Calu3 (cell line): ENCODE measurements around the gene NBEA. TPM values are rescaled to one million over a fixed set of nuclear protein-coding genes. Genes with fewer than 3 reads are reported as not detected.

Experiments used
- BruUV-seq: library from RNA; stranded (reverse); fragments of 400-500 nt; replicated peaks from 2 replicates; lab custom pipeline; 2021; lab: Mats Ljungman, UMichigan
- CTCF ChIA-PET: fragments of 300-600 bp; sonication (Branson Sonifier 250); formaldehyde crosslinking; loops from one replicate; lab custom pipeline; 2022; ENCODE audit warnings: antibody characterized with exemption; lab: Charles Lee
- DNase-seq: peaks from one replicate; pipeline ENCODE4 v3.0.0; 2022
- H3K27ac Mint-ChIP-seq: one replicate; pipeline ENCODE4 v1.8.0; 2022; ENCODE audit warnings: mixed read lengths; ENCODE audit not compliant: unreplicated experiment
- H3K27me3 Mint-ChIP-seq: one replicate; pipeline ENCODE4 v1.8.0; 2022; ENCODE audit warnings: mixed read lengths; ENCODE audit not compliant: unreplicated experiment
- H3K36me3 Mint-ChIP-seq: one replicate; pipeline ENCODE4 v1.8.0; 2022; ENCODE audit warnings: mild to moderate bottlenecking, moderate library complexity, mixed read lengths; ENCODE audit not compliant: insufficient read depth, unreplicated experiment
- H3K4me1 Mint-ChIP-seq: one replicate; pipeline ENCODE4 v1.8.0; 2022; ENCODE audit warnings: mild to moderate bottlenecking, low read depth, mixed read lengths; ENCODE audit not compliant: unreplicated experiment
- H3K4me3 Mint-ChIP-seq: one replicate; pipeline ENCODE4 v1.8.0; 2022; ENCODE audit warnings: mild to moderate bottlenecking, low read depth, moderate library complexity, mixed read lengths; ENCODE audit not compliant: unreplicated experiment
- H3K9me3 Mint-ChIP-seq: one replicate; pipeline ENCODE4 v1.8.0; 2022; ENCODE audit warnings: low read depth, mixed read lengths; ENCODE audit not compliant: unreplicated experiment
- intact Hi-C: fragments of 100-400 bp; cut with micrococcal nuclease; formaldehyde crosslinking; loops from one replicate; pipeline ENCODE4 v1.10.0; 2022; ENCODE audit not compliant: unreplicated experiment
- total RNA-seq: library from RNA; stranded (reverse); gene quantifications from 2 replicates; pipeline ENCODE4 v1.2.3, GENCODE V29; 2022
- TF ChIP-seq, protein P1 (sequence below): fragments of 200-600 bp; IDR thresholded peaks from one replicate; pipeline ENCODE4 v1.8.0; 2022; ENCODE audit warnings: antibody characterized with exemption; ENCODE audit not compliant: unreplicated experiment

Gene NBEA
- total RNA-seq, 1 experiment from 2014 or later, result 18.0 TPM

DNA sequence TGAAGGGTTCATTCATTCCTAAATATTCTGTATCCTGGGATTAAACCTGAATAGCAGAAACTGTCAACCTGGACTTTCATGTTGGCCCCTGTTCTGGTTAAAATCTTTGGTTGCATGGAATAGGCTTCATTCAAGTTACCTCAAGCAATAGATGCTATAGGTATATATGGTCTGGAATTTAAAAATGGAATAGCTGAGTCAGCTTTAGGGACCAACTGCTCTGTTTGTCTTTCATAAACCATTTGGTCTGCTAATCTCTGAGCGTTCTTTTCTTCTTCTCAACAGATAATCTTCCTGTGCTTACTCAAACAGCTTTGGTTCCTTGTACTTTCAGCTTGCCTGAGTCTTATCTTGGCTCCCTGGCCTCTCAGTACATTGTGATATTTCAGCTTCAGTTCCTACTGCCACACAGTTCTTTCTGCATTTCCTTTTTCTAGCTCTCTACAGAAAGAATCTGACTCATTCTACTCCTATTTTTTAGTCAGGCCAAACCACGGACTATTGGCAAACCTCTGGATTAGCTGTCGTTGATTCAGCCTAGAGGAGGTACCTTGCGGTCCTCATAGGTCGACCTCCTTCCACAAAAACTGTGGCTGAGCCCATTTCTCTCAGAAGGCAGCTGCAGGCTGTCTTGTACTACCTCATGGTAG lies 570.3 kb downstream of the NBEA start:
- no TSS peak for BruUV-seq
- H3K9me3 Mint-ChIP-seq, result no peaks in the 10 kb centered on the region
- no peaks in the 10 kb centered on the region for H3K27me3 Mint-ChIP-seq
- no peaks in the 10 kb centered on the region for H3K36me3 Mint-ChIP-seq
- no peak overlapping the region for H3K4me3 Mint-ChIP-seq
- H3K27ac Mint-ChIP-seq, result no peak overlapping the region
- H3K4me1 Mint-ChIP-seq, result no peaks in the 10 kb centered on the region
- CTCF ChIA-PET, result interaction anchor here (1.3 kb wide), 1 partner anchor 13 kb away, joined by 4 read pairs; no protein-coding TSS in a partner anchor
- DNase-seq, result no peak
- TF ChIP-seq, protein P1, sequence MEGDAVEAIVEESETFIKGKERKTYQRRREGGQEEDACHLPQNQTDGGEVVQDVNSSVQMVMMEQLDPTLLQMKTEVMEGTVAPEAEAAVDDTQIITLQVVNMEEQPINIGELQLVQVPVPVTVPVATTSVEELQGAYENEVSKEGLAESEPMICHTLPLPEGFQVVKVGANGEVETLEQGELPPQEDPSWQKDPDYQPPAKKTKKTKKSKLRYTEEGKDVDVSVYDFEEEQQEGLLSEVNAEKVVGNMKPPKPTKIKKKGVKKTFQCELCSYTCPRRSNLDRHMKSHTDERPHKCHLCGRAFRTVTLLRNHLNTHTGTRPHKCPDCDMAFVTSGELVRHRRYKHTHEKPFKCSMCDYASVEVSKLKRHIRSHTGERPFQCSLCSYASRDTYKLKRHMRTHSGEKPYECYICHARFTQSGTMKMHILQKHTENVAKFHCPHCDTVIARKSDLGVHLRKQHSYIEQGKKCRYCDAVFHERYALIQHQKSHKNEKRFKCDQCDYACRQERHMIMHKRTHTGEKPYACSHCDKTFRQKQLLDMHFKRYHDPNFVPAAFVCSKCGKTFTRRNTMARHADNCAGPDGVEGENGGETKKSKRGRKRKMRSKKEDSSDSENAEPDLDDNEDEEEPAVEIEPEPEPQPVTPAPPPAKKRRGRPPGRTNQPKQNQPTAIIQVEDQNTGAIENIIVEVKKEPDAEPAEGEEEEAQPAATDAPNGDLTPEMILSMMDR, result no peak
- intact Hi-C loops, result no loop called here

DNA sequence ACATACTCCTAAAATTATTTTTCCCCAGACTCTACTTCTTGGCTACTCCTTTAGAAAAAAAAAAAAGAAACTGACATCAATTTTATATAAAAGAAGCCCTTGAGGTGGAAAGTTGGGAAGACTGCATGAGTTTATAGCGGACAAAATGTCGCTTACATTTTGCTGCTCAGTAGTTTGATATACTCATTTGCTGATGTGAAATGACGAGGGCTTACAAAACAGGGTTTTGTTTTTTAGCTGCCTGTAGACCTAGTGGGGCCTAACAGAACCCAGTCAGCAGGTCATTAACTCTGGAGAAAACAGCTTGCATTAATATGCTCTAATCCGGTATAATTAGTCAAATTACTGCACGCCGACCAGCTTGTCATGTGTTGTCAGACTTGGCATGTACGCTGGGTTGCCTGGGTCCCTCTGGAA lies 572.0 kb downstream of the NBEA start:
- no peaks in the 10 kb centered on the region for H3K4me1 Mint-ChIP-seq
- CTCF ChIA-PET, result no interaction called here
- H3K9me3 Mint-ChIP-seq, result no peaks in the 10 kb centered on the region
- intact Hi-C loops, result no loop called here
- H3K36me3 Mint-ChIP-seq, result no peaks in the 10 kb centered on the region
- TF ChIP-seq, protein P1, result no peak
- no peak overlapping the region for H3K4me3 Mint-ChIP-seq
- H3K27ac Mint-ChIP-seq, result no peak overlapping the region
- no peak for DNase-seq
- no TSS peak for BruUV-seq
- no peaks in the 10 kb centered on the region for H3K27me3 Mint-ChIP-seq

DNA sequence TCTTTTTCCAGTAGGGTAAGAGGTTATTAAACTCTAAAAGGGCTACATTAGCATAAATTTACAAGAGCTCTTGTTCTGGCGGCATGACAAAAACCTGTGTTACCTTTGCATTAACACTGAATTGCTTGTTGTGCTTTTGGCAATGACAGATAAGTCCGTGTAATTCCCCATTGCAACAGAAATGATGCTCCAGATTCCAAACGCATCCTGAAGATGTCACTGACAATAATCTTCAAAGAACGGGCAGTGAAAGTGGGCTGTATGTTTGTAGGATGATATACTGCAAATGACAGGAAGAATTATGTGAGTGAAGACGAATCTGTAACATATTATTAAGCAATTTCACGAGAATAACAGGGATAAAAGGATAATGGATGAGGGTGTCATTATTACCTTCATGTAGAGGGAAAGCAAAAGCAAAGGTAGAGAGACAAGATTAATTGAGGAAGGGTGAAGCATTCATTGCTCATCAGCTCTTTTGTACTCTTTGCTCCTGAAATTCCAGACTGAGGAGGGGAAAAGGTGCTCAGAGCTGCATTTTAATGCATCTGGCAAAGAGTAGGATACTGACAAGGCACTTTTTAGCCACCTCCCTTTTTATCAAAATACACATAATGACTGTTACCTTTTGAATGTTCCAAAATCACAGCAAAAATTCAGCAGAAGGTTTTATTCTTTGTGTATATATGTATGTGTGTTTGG lies 572.9 kb downstream of the NBEA start:
- no peak overlapping the region for H3K27ac Mint-ChIP-seq
- no peak for DNase-seq
- H3K4me3 Mint-ChIP-seq, result no peak overlapping the region
- H3K27me3 Mint-ChIP-seq, result no peaks in the 10 kb centered on the region
- intact Hi-C loops, result no loop called here
- no peaks in the 10 kb centered on the region for H3K9me3 Mint-ChIP-seq
- BruUV-seq, result no TSS peak
- TF ChIP-seq, protein P1, result no peak
- CTCF ChIA-PET, result no interaction called here
- no peaks in the 10 kb centered on the region for H3K36me3 Mint-ChIP-seq
- no peaks in the 10 kb centered on the region for H3K4me1 Mint-ChIP-seq

DNA sequence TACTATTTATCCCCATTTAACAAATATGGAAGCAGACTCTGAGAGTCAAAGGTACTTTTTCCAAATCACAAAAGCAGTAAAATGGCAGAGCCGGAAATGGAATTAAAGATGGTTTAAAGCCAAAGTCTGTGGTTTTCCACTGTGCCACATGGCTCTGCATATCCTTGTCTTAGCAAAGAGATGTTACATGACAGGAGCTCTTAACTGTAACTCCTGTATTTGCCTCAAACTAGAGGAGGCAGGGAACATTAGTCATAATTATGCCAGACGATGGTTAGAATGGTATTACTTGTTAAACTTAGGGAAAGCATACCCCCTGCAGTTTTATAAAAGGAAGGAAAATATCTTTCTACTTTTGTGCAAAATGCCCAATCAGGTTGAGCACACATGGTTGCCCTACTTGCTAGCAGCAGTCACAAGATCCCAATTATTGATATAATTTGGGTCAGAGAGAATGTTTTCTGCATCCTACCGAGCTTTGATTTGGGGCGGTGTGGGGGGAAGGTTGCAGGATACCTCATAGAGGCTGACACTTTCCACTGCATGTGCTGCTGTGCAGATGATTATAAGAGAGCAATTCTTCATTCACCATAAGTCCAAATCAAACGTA lies 576.4 kb downstream of the NBEA start:
- Mint-ChIP-seq H3K27me3 (no peaks in the 10 kb centered on the region), H3K4me1 (no peaks in the 10 kb centered on the region), H3K9me3 (no peaks in the 10 kb centered on the region), H3K36me3 (no peaks in the 10 kb centered on the region), H3K4me3 (no peak overlapping the region), H3K27ac (no peak overlapping the region)
- no peak for DNase-seq
- TF ChIP-seq, protein P1, result no peak
- intact Hi-C loops, result no loop called here
- no TSS peak for BruUV-seq
- CTCF ChIA-PET, result no interaction called here
